SKM-1 (cell line): ENCODE results near the gene ATF5.
A peak's percentile ranks its signal among the peaks of the same experiment; 100 is the strongest.
"Not testable (repeated sequence)": the region's sequence is repeated elsewhere in the genome, so short reads cannot be mapped to it uniquely, and the experiment has no call there.

ENCODE experiments used
- DNase-seq: peaks from one replicate; lab custom pipeline; 2025; ENCODE audit not compliant: unreplicated experiment; lab: John Stamatoyannopoulos, UW

Gene ATF5

GRCh38 chr19:49921871-49922795, 6.9 kb upstream of the ATF5 start:
- DNase-seq = no peak

- DNase-seq = no peak
Observed at GRCh38 chr19:49923055-49924003, 5.7 kb upstream of the ATF5 start.

GRCh38 chr19:49924004-49924880, 4.8 kb upstream of the ATF5 start:
- no peak for DNase-seq

- not testable (repeated sequence) for DNase-seq
Observed at GRCh38 chr19:49924881-49925210, 4.2 kb upstream of the ATF5 start.

GRCh38 chr19:49925486-49925885, 3.5 kb upstream of the ATF5 start:
- DNase-seq = no peak

GRCh38 chr19:49926515-49926914, 2.5 kb upstream of the ATF5 start:
- no peak for DNase-seq

- DNase-seq = no peak
Observed at GRCh38 chr19:49927526-49928264, 1.3 kb upstream of the ATF5 start.

- DNase-seq = peak; percentile 74
Observed at GRCh38 chr19:49929611-49930482, 842 bp downstream of the ATF5 start.

GRCh38 chr19:49930483-49931011, 1.5 kb downstream of the ATF5 start:
- DNase-seq = no peak

GRCh38 chr19:49931293-49932040, 2.5 kb downstream of the ATF5 start:
- no peak for DNase-seq

GRCh38 chr19:49932041-49932451, 3.0 kb downstream of the ATF5 start:
- no peak for DNase-seq

GRCh38 chr19:49932731-49933131, 3.7 kb downstream of the ATF5 start:
- DNase-seq = no peak

GRCh38 chr19:49933643-49934042, 4.6 kb downstream of the ATF5 start:
- no peak for DNase-seq

- DNase-seq = no peak
Observed at GRCh38 chr19:49936549-49936948, 7.5 kb downstream of the ATF5 start.

GRCh38 chr19:49937750-49938381, 8.9 kb downstream of the ATF5 start:
- DNase-seq = peak; percentile 2

GRCh38 chr19:49938662-49939061, 9.7 kb downstream of the ATF5 start:
- DNase-seq = no peak

GRCh38 chr19:49939721-49940481, 10.9 kb downstream of the ATF5 start:
- DNase-seq = no peak
